ENCODE data around the gene PACRG.

PACRG gene

GRCh38 chr6:163243692-163244589 lies 516.2 kb downstream of the PACRG start:
- no peak for DNase-seq (ENCODE audit: low read depth)

- DNase-seq (ENCODE audit: low read depth), result no peak
Measured at GRCh38 chr6:163248051-163248450, 520.3 kb downstream of the PACRG start.

DNA sequence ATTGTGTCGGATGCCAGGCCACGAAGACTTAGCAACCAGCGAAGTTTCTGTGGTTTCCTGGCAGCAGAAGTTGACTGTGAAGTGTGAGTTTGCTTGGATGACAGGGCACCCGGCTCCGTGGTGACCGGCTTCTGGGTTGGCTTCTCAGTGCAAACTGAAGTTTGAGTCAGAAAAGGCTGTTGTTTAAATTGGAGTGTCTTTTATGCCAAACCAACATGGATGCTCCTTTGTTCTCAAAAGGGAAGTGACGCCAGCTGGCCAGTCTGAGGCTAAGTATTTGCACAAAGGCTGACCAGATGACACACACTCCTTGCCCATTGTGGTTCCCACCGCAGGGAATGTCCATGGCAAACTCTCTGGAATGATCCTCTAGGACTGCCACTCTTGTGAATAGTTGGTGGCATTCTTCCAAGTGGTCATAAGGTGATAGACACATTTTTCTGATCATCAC lies 521.9 kb downstream of the PACRG start:
- no peak for DNase-seq (ENCODE audit: low read depth)

DNA sequence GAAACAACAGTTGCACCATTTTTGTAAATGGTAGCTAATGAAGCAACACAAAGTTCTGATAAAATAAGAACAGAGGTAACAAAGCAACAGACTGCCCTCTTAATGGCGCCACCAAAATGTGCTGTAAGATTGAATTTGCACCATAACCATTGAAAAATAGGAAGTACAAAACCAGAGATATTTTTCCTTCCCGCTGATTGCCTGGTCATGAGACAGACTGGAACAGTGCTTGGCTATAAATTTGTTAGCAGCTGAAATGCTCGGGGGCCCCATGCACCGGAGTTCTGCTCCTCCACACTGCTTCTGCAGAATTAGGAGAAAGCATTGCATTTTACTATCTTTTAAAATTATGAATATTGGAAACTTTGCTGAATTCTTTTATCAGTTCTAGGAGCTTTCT lies 522.3 kb downstream of the PACRG start:
- DNase-seq (ENCODE audit: low read depth), result no peak

- DNase-seq (ENCODE audit: low read depth), result no peak
Measured at GRCh38 chr6:163252061-163252591, 524.4 kb downstream of the PACRG start.

GRCh38 chr6:163253556-163254213 lies 525.9 kb downstream of the PACRG start:
- DNase-seq (ENCODE audit: low read depth), result no peak

GRCh38 chr6:163254341-163254835 lies 526.6 kb downstream of the PACRG start:
- DNase-seq (ENCODE audit: low read depth), result no peak

DNA sequence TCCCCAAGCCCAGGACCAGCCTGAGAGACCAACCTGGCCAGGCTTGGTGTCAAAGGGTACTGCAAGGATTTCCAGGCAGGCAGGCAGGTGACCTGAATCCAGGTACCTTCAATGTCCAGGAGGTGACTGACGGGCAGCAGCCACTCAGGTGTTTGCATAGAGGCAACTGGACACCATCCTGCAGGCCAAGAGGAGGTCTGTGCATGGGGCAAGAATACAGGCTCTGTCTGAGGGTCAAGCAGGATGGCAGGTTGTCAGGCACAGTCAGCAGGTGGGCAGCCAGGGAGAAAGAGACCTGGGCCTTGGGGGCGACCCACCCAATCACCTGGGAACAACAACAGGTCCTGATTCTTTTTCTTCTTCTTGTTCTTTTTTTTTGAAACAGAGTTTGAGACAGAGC lies 527.5 kb downstream of the PACRG start:
- no peak for DNase-seq (ENCODE audit: low read depth)

- no peak for DNase-seq (ENCODE audit: low read depth)
Measured at GRCh38 chr6:163259689-163260088, 531.9 kb downstream of the PACRG start.

DNA sequence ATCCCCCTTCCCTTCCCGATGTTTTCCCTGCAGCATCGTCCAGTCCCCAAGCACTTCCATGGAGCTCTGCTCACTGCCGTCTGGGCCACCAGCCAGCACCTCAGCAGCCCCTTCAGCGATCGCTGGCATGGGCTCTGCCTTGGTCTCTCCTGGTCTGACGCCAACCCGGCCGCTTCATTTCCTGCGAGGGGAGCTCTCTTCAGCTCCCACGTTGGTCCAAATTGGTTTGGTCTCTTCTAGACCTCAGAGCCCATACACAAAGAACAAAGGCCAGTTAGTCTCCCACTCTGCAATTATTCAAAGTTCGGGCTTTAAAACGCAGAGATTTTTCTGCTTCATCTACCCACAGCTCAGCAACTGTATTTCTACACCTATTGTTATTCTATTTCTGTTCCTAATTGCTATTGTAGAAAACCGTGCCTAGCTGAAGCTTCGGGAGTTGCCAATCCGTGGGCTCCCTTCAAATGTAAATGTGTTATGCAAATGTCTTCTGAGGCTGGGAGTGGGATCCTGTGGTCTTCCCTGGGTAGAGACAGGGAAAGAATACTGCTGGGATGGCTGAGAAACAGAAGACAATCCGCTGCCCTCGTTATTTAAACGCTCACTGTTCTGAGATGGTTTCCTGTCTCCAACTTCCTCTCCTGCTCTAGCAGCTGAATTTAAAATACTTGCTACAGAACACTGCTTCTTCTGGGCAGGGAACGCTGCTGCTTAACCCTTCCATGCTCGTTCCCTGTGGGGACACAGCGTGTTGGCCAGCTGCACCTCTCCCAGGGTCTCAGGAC lies 532.5 kb downstream of the PACRG start:
- peak; percentile 6 for DNase-seq (ENCODE audit: low read depth)

GRCh38 chr6:163260911-163261310 lies 533.1 kb downstream of the PACRG start:
- no peak for DNase-seq (ENCODE audit: low read depth)

- DNase-seq (ENCODE audit: low read depth), result no peak
Measured at GRCh38 chr6:163261361-163261760, 533.6 kb downstream of the PACRG start.

- DNase-seq (ENCODE audit: low read depth), result no peak
Measured at GRCh38 chr6:163262080-163262479, 534.3 kb downstream of the PACRG start.

DNA sequence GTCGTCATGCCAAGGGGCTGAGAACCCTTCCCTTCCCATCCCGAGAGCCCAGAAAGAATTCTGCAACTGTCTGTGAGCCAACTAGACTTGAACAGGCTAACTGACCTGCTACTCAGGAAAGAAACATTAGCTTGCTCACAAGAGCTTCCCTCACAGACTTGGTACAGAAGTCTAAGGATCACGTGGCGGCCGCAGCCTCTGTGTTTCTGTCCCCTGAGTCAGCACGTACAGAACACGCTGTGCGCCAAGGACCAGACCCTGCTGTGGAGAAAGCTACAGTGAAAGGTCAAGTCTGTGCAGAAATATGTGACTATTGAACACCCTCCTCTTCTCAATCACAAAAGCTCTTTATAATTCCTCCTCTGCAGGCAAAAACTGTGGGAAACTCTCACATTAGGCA lies 535.4 kb downstream of the PACRG start:
- no peak for DNase-seq (ENCODE audit: low read depth)

DNA sequence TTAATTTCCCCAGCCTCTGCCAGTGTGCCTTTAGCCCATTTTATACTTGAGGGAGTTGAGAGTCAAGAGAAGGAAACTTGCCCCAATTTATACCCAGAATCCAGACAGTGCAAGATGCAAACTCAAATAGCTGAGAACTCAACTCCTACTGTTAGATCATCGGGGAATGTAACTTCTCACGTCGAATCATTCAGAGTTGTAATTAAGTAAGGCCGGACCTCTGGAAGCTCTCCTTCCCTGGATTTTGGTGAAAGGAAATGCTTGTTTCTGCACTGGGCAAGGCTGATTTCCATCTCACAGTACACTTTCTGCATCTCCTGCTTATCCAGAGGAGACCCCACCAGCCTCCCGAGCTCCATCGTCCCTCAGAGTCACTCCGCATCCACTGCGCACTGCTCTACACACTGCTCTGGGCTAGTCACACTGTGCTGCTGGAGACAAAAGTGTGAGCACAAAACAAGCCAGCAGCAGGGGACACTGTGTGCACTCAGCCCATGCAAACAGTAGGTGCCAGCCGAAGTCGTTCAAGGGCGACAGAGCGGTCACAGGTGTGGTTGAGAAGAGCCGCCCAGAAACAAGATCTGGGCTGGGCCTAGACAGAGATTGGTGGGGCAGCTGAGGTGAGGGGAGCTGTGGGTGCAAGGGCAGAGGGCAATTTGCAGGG lies 536.4 kb downstream of the PACRG start:
- no peak for DNase-seq (ENCODE audit: low read depth)

DNA sequence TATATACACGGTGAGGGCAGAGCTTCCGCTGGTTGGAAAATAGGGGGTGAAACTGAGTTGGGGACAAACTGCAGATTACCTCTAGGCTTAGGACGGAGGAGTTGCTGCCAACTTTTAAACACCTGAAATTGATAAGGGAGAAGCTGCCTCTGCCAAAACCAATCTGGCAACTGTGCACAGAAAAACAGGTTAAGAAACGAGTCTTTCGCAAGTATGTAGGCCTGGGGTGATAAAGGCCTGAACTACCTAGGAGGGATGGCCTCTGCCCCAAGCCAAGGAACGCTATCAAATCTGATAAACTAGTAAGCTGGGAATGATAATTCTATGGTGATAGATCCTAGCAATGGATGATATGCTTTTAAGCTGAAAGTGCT lies 536.9 kb downstream of the PACRG start:
- DNase-seq (ENCODE audit: low read depth), result no peak

DNA sequence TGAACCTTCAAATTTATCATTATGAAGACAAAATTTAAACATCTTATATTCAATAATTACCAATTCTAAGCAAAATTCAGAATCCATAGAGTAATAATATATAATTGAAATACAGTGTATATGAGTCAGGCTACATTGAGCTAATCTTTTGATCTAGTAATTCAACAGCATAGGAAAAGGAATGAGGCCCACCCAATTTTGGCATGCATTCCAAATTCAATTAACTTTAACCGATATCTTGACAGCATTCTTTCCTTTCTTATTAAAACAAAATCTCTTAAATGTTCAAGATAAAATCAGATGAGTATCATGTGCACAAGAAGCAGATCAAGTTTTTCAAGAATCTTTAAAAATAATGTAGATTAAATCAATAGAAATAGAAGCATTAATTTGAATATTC lies 553.9 kb downstream of the PACRG start:
- no peak for DNase-seq (ENCODE audit: low read depth)

GRCh38 chr6:163282672-163283071 lies 554.9 kb downstream of the PACRG start:
- no peak for DNase-seq (ENCODE audit: low read depth)

DNA sequence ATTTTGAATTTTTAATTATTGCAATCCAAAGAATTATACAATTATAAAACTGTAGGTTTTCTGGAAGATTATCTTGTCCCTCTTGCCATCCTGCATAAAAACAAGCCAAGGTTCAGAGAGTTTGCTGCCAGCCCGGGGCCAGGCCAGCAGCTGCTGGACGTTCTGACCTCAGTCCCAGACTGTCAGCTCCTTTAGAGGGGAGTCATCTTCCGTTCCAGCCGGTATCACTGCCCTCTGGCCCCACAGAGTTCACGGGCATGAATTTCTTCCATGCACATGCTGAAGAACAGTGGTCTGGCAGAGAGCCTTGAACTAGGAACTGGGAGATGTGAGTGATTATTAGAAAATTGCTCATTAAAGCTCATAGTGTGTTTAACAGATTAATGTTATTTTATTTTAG lies 556.4 kb downstream of the PACRG start:
- DNase-seq (ENCODE audit: low read depth), result peak; percentile 33

DNA sequence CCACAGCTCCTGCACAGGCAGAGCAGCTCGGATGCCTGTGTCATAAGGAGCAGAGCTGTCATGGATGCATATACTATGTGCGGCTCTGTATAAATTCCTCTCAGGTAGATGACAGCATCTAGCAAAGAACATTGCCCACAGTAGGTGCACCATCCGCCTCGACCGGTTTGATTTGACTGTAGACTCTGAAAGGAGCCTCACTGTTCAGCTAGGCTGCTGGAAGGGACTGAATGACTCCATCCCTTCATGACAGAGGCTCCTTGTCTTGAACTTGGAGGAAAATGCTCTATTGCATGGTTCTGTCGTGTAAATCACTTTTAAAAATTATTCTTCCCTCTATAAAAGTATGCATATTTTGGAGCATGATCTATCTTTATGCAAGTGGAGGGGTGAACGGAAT lies 557.9 kb downstream of the PACRG start:
- DNase-seq (ENCODE audit: low read depth), result no peak

GRCh38 chr6:163287626-163288025 lies 559.9 kb downstream of the PACRG start:
- no peak for DNase-seq (ENCODE audit: low read depth)

DNA sequence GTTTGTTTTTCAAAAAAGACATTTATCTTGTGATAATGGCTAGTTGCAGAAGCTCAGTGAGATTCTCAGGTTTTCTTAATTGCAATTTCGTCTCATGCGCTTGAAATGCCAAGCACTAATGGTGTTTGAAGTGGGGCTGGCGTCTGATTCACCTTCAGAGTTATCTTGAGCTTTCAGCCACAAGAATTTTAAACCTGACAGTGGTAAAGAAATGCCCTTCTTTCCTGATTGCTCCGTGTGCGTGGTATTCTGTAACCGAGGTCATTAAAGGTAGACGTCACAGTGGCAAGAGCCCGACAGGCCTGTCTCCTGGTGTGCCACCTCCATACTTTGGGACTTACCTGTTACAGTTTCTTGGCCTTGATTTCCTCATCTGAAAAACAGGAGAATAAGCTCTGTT lies 560.3 kb downstream of the PACRG start:
- no peak for DNase-seq (ENCODE audit: low read depth)
